Lower leg skin (tissue), 4 donors: Measurements from ENCODE around the gene SORCS2. TPM values are rescaled to one million over a fixed set of nuclear protein-coding genes. Genes with fewer than 3 reads are reported as not detected.

Experiments used
- DNase-seq, 2 donors: peaks; one replicate each; pipeline ENCODE4 v3.0.0-alpha.2; 2019; ENCODE audit warnings: low spot score in 2 of 2
- H3K4me3 ChIP-seq: fragments of 200-600 bp; sonication (generic); 2 replicates; pipeline ENCODE4 v1.5.1; 2017; ENCODE audit warnings: mild to moderate bottlenecking, low read depth; ENCODE audit not compliant: poor library complexity, severe bottlenecking
- CTCF ChIP-seq, 3 donors: fragments of 450-650 bp; IDR thresholded peaks; one replicate each; pipeline ENCODE4 v1.5.1; 2016; ENCODE audit warnings: antibody characterized with exemption in 3 of 3, mild to moderate bottlenecking in 3 of 3, moderate library complexity in 2 of 3
- POLR2A ChIP-seq, 2 donors: fragments of 450-650 bp; IDR thresholded peaks; one replicate each; pipeline ENCODE4 v1.6.1; 2016 to 2017; ENCODE audit warnings: antibody characterized with exemption in 2 of 2, mild to moderate bottlenecking in 1 of 2, moderate library complexity in 1 of 2
- WGBS, 2 donors: methylation state at CpG; one replicate each; pipeline ENCODE4 v1.1.5; 2018; 5-methylcytosine and 5-hydroxymethylcytosine counted together
- intact Hi-C: fragments of 100-400 bp; cut with DNase I; formaldehyde crosslinking; loops from one replicate; pipeline ENCODE4 v1.15.0; 2023; ENCODE audit warnings: low total_unique reads
- total RNA-seq, 4 donors: library from RNA; depleted of rRNA; stranded (reverse); fragments of >200 nt; gene quantifications; one replicate each; pipeline ENCODE4 v1.1.0, GENCODE V29; 2016

Gene SORCS2
- total RNA-seq, 4 donors from 2014 or later: 1.1 to 6.4 (median 1.5) TPM

GRCh38 chr4:7632971-7633370, 440.6 kb downstream of the SORCS2 start:
- intact Hi-C loops: no loop called here
- H3K4me3 ChIP-seq: no peak overlapping the region
- no peak for DNase-seq
- 60 to 75% methylated on average over 5 of the region's 5 CpGs for WGBS, 2 donors
- TF ChIP-seq POLR2A (IDR thresholded peaks at IDR 0.05) (no peak), CTCF (IDR thresholded peaks at IDR 0.05) (no peak)

GRCh38 chr4:7634661-7635251, 442.4 kb downstream of the SORCS2 start:
- no peak overlapping the region for H3K4me3 ChIP-seq
- WGBS, 2 donors: 38 to 43% methylated on average over 12 of the region's 12 CpGs
- intact Hi-C loops: no loop called here
- no peak for DNase-seq
- TF ChIP-seq CTCF (IDR thresholded peaks at IDR 0.05) (no peak), POLR2A (IDR thresholded peaks at IDR 0.05) (no peak)

- no peak for TF ChIP-seq POLR2A (IDR thresholded peaks at IDR 0.05)
- TF ChIP-seq CTCF (IDR thresholded peaks at IDR 0.05): no peak
- intact Hi-C loops: no loop called here
- H3K4me3 ChIP-seq: no peak overlapping the region
- 73 to 81% methylated on average over 25 of the region's 25 CpGs for WGBS, 2 donors
- no peak for DNase-seq
These were observed 443.3 kb downstream of the SORCS2 start for GRCh38 chr4:7635445-7636239.

- 94 to 96% methylated on average over 12 of the region's 12 CpGs for WGBS, 2 donors
- intact Hi-C loops: no loop called here
- TF ChIP-seq POLR2A (IDR thresholded peaks at IDR 0.05) (no peak), CTCF (IDR thresholded peaks at IDR 0.05) (no peak)
- DNase-seq: no peak
- H3K4me3 ChIP-seq: no peak overlapping the region
These were observed 443.8 kb downstream of the SORCS2 start for GRCh38 chr4:7636240-7636508.

GRCh38 chr4:7637139-7637538, 444.8 kb downstream of the SORCS2 start:
- 94 to 97% methylated on average over 13 of the region's 13 CpGs for WGBS, 2 donors
- intact Hi-C loops: no loop called here
- TF ChIP-seq CTCF (IDR thresholded peaks at IDR 0.05) (no peak), POLR2A (IDR thresholded peaks at IDR 0.05) (no peak)
- no peak overlapping the region for H3K4me3 ChIP-seq
- no peak for DNase-seq
